Midbrain (tissue), 1 donor: Measurements from ENCODE around the gene ARID1B.

Experiments used
- DNase-seq: peaks from one replicate; lab custom pipeline; 2025; lab: John Stamatoyannopoulos, UW

ARID1B gene

GRCh38 chr6:156906451-156906850 lies 129.3 kb downstream of the ARID1B start:
- DNase-seq = no peak

GRCh38 chr6:156909212-156910010 lies 132.2 kb downstream of the ARID1B start:
- DNase-seq = no peak

GRCh38 chr6:156910011-156910334 lies 132.8 kb downstream of the ARID1B start:
- no peak for DNase-seq

GRCh38 chr6:156910938-156911337 lies 133.8 kb downstream of the ARID1B start:
- DNase-seq = no peak

- DNase-seq = no peak
Observed at GRCh38 chr6:156911581-156911980, 134.4 kb downstream of the ARID1B start.

- no peak for DNase-seq
Observed at GRCh38 chr6:156912431-156912830, 135.3 kb downstream of the ARID1B start.

- DNase-seq = no peak
Observed at GRCh38 chr6:156914181-156914580, 137.0 kb downstream of the ARID1B start.

GRCh38 chr6:156916130-156916801 lies 139.1 kb downstream of the ARID1B start:
- DNase-seq = no peak

- no peak for DNase-seq
Observed at GRCh38 chr6:156917213-156917612, 140.0 kb downstream of the ARID1B start.

GRCh38 chr6:156918647-156919046 lies 141.5 kb downstream of the ARID1B start:
- DNase-seq = no peak

- no peak for DNase-seq
Observed at GRCh38 chr6:156919370-156919769, 142.2 kb downstream of the ARID1B start.

GRCh38 chr6:156919814-156920369 lies 142.7 kb downstream of the ARID1B start:
- no peak for DNase-seq

- no peak for DNase-seq
Observed at GRCh38 chr6:156924246-156924645, 147.1 kb downstream of the ARID1B start.

- no peak for DNase-seq
Observed at GRCh38 chr6:156925026-156925425, 147.8 kb downstream of the ARID1B start.

GRCh38 chr6:156925718-156926607 lies 148.8 kb downstream of the ARID1B start:
- DNase-seq = no peak

- no peak for DNase-seq
Observed at GRCh38 chr6:156928126-156928525, 150.9 kb downstream of the ARID1B start.

GRCh38 chr6:156928972-156929371 lies 151.8 kb downstream of the ARID1B start:
- DNase-seq = no peak

- DNase-seq = no peak
Observed at GRCh38 chr6:156931283-156931682, 154.1 kb downstream of the ARID1B start.

GRCh38 chr6:156933201-156934068 lies 156.3 kb downstream of the ARID1B start:
- no peak for DNase-seq

- DNase-seq = no peak
Observed at GRCh38 chr6:156934069-156934460, 156.9 kb downstream of the ARID1B start.

- DNase-seq = no peak
Observed at GRCh38 chr6:156935000-156935399, 157.8 kb downstream of the ARID1B start.
